HEK293 (cell line): Measurements from ENCODE around the gene ZBED1.

Source experiments
- KLF9 ChIP-seq: fragments of 450-650 bp; formaldehyde crosslinking; IDR thresholded peaks from 2 replicates; pipeline ENCODE4 v1.5.1; 2016; ENCODE audit warnings: missing biosample characterization, missing genetic modification characterization, low read depth
- RBAK ChIP-seq: fragments of 450-650 bp; formaldehyde crosslinking; IDR thresholded peaks from 2 replicates; pipeline ENCODE4 v1.5.1; 2016; ENCODE audit warnings: missing biosample characterization, missing genetic modification characterization
- SP2 ChIP-seq: fragments of 450-650 bp; formaldehyde crosslinking; IDR thresholded peaks from 2 replicates; pipeline ENCODE4 v1.5.1; 2016; ENCODE audit warnings: missing biosample characterization, missing genetic modification characterization
- TRIM28 ChIP-seq: IDR thresholded peaks from 2 replicates; pipeline ENCODE4 v1.6.1; 2011; ENCODE audit warnings: low read length, control low read depth, borderline replicate concordance
- ZNF132 ChIP-seq: fragments of 450-650 bp; formaldehyde crosslinking; IDR thresholded peaks from 2 replicates; pipeline ENCODE4 v1.5.1; 2017; ENCODE audit warnings: missing biosample characterization, missing genetic modification characterization, borderline replicate concordance
- ZNF146 ChIP-seq: fragments of 450-650 bp; formaldehyde crosslinking; IDR thresholded peaks from 2 replicates; pipeline ENCODE4 v1.5.1; 2016; ENCODE audit warnings: missing biosample characterization, missing genetic modification characterization
- ZNF223 ChIP-seq: fragments of 450-650 bp; formaldehyde crosslinking; IDR thresholded peaks from 2 replicates; pipeline ENCODE4 v1.5.1; 2016; ENCODE audit warnings: missing biosample characterization, missing genetic modification characterization
- ZNF266 ChIP-seq: fragments of 450-650 bp; formaldehyde crosslinking; IDR thresholded peaks from 2 replicates; pipeline ENCODE4 v1.5.1; 2016; ENCODE audit warnings: missing biosample characterization, missing genetic modification characterization, low read depth
- ZNF561 ChIP-seq: fragments of 450-650 bp; IDR thresholded peaks from 2 replicates; pipeline ENCODE4 v1.5.1; 2018; ENCODE audit warnings: missing biosample characterization, missing genetic modification characterization, borderline replicate concordance
- ZNF677 ChIP-seq: fragments of 450-650 bp; IDR thresholded peaks from 2 replicates; pipeline ENCODE4 v1.5.0; 2018; ENCODE audit warnings: missing biosample characterization, mild to moderate bottlenecking, missing genetic modification characterization, moderate library complexity
- TF ChIP-seq, protein P1 (sequence below): fragments of 450-650 bp; formaldehyde crosslinking; IDR thresholded peaks from 2 replicates; pipeline ENCODE4 v1.5.1; 2016; ENCODE audit warnings: missing biosample characterization, missing genetic modification characterization
- TF ChIP-seq, protein P2 (sequence below): fragments of 450-650 bp; formaldehyde crosslinking; IDR thresholded peaks from 2 replicates; pipeline ENCODE4 v1.5.1; 2016; ENCODE audit warnings: missing biosample characterization, missing genetic modification characterization

DNA sequence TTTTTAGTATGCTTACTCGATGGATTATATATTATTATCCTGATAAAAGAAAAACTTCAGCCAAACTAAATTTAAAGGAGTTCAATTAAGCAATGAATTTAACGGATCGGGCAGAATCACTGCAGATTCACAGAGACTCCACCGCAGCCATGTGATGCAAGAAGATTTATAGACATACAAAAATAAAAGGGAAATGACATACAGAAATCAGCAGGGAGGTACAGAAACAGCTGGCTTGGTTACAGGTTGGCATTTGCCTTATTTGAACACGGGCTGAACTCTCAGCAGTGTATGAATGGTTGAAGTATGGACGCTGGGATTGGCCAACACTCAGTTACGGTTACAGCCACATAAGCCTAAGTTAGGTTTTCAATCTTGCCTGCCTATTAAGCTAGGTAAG, 35.4 kb upstream of the ZBED1 start:
- TF ChIP-seq, protein P1, sequence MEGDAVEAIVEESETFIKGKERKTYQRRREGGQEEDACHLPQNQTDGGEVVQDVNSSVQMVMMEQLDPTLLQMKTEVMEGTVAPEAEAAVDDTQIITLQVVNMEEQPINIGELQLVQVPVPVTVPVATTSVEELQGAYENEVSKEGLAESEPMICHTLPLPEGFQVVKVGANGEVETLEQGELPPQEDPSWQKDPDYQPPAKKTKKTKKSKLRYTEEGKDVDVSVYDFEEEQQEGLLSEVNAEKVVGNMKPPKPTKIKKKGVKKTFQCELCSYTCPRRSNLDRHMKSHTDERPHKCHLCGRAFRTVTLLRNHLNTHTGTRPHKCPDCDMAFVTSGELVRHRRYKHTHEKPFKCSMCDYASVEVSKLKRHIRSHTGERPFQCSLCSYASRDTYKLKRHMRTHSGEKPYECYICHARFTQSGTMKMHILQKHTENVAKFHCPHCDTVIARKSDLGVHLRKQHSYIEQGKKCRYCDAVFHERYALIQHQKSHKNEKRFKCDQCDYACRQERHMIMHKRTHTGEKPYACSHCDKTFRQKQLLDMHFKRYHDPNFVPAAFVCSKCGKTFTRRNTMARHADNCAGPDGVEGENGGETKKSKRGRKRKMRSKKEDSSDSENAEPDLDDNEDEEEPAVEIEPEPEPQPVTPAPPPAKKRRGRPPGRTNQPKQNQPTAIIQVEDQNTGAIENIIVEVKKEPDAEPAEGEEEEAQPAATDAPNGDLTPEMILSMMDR (tag by site-specific recombination): no peak
- no peak for TF ChIP-seq TRIM28
- TF ChIP-seq ZNF266 (tag by site-specific recombination): no peak
- TF ChIP-seq, protein P2, sequence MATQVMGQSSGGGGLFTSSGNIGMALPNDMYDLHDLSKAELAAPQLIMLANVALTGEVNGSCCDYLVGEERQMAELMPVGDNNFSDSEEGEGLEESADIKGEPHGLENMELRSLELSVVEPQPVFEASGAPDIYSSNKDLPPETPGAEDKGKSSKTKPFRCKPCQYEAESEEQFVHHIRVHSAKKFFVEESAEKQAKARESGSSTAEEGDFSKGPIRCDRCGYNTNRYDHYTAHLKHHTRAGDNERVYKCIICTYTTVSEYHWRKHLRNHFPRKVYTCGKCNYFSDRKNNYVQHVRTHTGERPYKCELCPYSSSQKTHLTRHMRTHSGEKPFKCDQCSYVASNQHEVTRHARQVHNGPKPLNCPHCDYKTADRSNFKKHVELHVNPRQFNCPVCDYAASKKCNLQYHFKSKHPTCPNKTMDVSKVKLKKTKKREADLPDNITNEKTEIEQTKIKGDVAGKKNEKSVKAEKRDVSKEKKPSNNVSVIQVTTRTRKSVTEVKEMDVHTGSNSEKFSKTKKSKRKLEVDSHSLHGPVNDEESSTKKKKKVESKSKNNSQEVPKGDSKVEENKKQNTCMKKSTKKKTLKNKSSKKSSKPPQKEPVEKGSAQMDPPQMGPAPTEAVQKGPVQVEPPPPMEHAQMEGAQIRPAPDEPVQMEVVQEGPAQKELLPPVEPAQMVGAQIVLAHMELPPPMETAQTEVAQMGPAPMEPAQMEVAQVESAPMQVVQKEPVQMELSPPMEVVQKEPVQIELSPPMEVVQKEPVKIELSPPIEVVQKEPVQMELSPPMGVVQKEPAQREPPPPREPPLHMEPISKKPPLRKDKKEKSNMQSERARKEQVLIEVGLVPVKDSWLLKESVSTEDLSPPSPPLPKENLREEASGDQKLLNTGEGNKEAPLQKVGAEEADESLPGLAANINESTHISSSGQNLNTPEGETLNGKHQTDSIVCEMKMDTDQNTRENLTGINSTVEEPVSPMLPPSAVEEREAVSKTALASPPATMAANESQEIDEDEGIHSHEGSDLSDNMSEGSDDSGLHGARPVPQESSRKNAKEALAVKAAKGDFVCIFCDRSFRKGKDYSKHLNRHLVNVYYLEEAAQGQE: no peak
- no peak for TF ChIP-seq ZNF677 (tag by site-specific recombination)
- TF ChIP-seq SP2 (tag by site-specific recombination): no peak
- no peak for TF ChIP-seq KLF9
- TF ChIP-seq RBAK: no peak
- no peak for TF ChIP-seq ZNF146 (tag by site-specific recombination)
- TF ChIP-seq ZNF561: no peak
- TF ChIP-seq ZNF132 (tag by site-specific recombination): no peak
- no peak for TF ChIP-seq ZNF223 (tag by site-specific recombination)
